ENCODE results near the gene TUB. TPM values are rescaled to one million over a fixed set of nuclear protein-coding genes. Genes with fewer than 3 reads are reported as not detected.

Gene TUB
- total RNA-seq, 2 experiments from 2014 or later = 0.67 to 0.69 TPM

GRCh38 chr11:8036986-8037385 lies 44.0 kb upstream of the TUB start:
- H3K4me3 Mint-ChIP-seq = no peak overlapping the region

DNA sequence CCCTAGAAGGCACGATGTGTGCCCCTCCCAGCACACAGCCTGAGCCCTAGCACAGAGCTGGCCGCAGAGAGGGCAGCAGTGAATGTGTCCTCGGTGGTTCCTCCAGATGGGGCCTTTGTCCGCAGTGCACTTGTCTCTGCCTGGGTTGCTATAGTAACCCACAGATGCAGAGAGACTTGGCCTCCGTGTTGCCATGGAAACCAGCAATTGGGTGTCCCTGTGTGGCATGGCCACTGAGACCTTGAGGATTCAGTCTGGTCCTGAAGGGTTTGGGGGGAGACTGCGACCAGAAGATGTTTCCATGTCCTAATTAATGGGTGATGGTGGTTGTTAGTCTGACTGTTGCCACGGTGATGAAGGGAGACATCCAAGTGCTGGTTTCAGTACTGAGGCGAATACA lies 42.6 kb upstream of the TUB start:
- intact Hi-C loops (cut with micrococcal nuclease) = no loop called here
- DNase-seq = no peak
- Mint-ChIP-seq H3K27ac (no peak overlapping the region), H3K4me1 (ENCODE audit: low read depth) (peaks cover 2% of the 10 kb centered on the region), H3K36me3 (ENCODE audit: low read depth) (no peaks in the 10 kb centered on the region), H3K4me3 (no peak overlapping the region), H3K9me3 (no peaks in the 10 kb centered on the region), H3K27me3 (ENCODE audit: low read depth) (peaks cover 17% of the 10 kb centered on the region)
- CTCF ChIA-PET = interaction anchor here (5.8 to 6.3 kb wide), 2 partner anchors 52 to 61 kb away, joined by 69 to 92 read pairs; no protein-coding TSS in a partner anchor

More at GRCh38 chr11:8036986-8037385, 44.0 kb upstream of the TUB start:
- Mint-ChIP-seq H3K4me1 (ENCODE audit: low read depth) (peaks cover 4% of the 10 kb centered on the region), H3K27me3 (ENCODE audit: low read depth) (peaks cover 25% of the 10 kb centered on the region), H3K36me3 (ENCODE audit: low read depth) (no peaks in the 10 kb centered on the region), H3K27ac (no peak overlapping the region), H3K9me3 (no peaks in the 10 kb centered on the region)
- DNase-seq = no peak
- CTCF ChIA-PET = interaction anchor here (0.6 to 6.3 kb wide), 5 partner anchors 12 to 63 kb away, joined by 3 to 92 read pairs (median 7); no protein-coding TSS in a partner anchor
- intact Hi-C loops (cut with micrococcal nuclease) = no loop called here

DNA sequence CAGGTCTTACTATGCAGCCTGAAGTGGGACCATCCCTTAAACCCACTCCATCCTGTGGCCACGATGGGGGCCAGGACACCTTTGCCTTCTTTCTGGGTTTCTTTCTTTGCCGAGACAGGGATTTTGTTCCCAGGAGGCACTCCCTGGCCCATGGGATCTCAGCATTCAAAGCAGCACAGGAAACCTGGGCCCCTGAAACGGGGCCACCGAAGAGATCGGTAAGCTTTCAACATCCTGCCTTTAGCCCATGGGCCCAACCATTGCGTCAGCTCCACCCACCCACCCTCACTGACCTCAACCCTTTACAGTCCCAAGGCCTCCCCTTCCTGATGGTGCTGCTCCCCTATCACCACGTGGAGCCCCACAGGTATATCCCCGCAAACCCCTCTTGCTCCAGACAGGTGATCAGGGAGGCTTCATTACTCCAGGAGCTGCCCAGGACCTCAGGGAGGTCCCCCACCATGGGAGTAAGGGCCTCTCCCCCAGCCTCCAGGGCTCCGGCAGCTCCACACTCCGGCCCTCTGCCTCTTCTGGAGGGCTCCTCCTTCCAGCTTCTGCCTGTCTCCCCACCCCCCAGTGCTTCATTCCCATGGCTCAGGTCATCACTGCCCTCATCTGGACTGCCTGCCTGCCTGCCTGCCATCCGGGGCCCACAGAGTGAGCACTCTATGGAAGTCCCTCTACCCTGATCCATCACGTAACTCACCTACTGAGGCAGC lies 42.0 kb upstream of the TUB start:
- no peak overlapping the region for H3K4me3 Mint-ChIP-seq
- H3K27me3 Mint-ChIP-seq (ENCODE audit: low read depth) = peaks cover 13% of the 10 kb centered on the region
- DNase-seq = no peak
- H3K27ac Mint-ChIP-seq = no peak overlapping the region
- intact Hi-C loops (cut with micrococcal nuclease) = no loop called here
- no peaks in the 10 kb centered on the region for H3K36me3 Mint-ChIP-seq (ENCODE audit: low read depth)
- CTCF ChIA-PET = interaction anchor here (2.0 to 6.3 kb wide), 2 partner anchors 51 to 60 kb away, joined by 6 to 69 read pairs; no protein-coding TSS in a partner anchor
- H3K4me1 Mint-ChIP-seq (ENCODE audit: low read depth) = no peaks in the 10 kb centered on the region
- no peaks in the 10 kb centered on the region for H3K9me3 Mint-ChIP-seq

DNA sequence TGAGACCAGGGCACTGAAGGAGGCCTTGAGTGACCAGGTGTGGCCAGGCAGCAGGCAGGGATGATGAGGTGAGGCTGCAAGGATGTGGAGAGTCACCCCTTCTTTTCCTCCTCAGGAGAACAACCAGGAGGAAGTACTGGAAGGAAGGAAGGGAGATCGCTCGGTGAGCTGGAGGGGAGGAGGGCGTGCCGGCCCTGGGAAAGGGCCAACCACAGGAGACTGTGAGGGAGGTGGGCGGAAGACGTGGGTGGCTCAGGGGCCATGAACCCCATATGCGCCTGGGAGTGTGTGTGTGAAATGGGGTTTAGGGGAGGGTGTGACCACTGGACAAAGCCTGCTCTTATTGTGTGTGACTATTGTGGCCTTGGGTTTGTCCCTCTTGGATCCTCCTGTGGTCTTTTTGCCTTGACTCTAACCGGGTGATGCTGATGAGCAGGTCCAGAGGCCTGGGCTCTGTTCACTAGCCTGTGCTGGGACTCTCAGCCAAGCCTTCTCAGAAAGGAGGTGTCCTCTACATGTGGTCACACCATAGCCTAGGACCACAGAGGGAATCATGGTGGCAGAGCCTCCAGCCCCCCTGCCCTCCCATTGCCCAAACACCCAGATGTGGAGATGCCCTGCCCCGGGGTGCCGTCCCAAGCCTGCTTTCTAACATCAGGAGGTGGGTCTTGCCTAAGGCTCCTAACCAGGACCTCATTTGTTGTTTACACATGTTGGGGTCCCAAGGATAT lies 41.3 kb upstream of the TUB start:
- Mint-ChIP-seq H3K27ac (no peak overlapping the region), H3K36me3 (ENCODE audit: low read depth) (no peaks in the 10 kb centered on the region), H3K4me3 (no peak overlapping the region), H3K27me3 (ENCODE audit: low read depth) (peaks cover 15% of the 10 kb centered on the region), H3K4me1 (ENCODE audit: low read depth) (no peaks in the 10 kb centered on the region), H3K9me3 (no peaks in the 10 kb centered on the region)
- CTCF ChIA-PET = interaction anchor here (1.0 to 2.0 kb wide), 2 partner anchors 33 to 59 kb away, joined by 3 to 6 read pairs; no protein-coding TSS in a partner anchor
- DNase-seq = no peak
- intact Hi-C loops (cut with micrococcal nuclease) = no loop called here

DNA sequence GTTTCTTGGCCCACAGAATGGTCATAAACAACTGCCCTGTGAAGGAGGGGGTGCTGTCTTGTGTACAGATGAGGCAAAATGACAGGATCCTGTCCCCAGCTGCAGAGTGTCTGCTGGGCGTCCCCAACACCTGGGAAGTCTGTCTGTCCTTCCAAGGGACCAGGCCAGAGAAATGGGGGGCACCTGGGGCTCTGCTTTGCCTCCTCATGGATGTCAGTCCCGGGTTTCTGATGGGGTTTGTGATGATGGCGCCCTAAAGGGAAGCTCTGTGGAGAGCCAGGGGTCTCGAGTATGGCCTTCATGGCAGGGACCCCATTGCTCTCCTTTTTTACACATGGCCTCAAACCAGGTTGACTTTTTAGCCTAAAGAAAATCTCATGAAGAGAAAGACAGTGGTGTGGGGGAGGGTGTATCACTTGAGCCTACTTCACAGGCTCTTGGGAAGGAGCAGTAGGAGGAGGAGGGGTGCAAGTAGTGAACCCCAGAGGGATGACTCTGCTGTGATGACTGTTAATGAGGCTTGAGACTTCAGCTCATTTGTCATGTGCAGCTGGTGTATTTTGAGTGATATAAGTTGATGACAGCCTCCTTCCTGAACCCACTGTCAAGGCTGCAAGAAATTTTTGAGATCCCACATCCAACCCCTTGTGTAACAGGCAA lies 40.6 kb upstream of the TUB start:
- no peak for DNase-seq
- Mint-ChIP-seq H3K27me3 (ENCODE audit: low read depth) (peaks cover 15% of the 10 kb centered on the region), H3K4me1 (ENCODE audit: low read depth) (no peaks in the 10 kb centered on the region), H3K9me3 (no peaks in the 10 kb centered on the region), H3K4me3 (no peak overlapping the region), H3K36me3 (ENCODE audit: low read depth) (no peaks in the 10 kb centered on the region), H3K27ac (no peak overlapping the region)
- CTCF ChIA-PET = interaction anchor here (1.0 to 2.0 kb wide), 2 partner anchors 34 to 59 kb away, joined by 3 to 6 read pairs; no protein-coding TSS in a partner anchor
- intact Hi-C loops (cut with micrococcal nuclease) = no loop called here

- no peak overlapping the region for H3K27ac Mint-ChIP-seq
- peaks cover 15% of the 10 kb centered on the region for H3K27me3 Mint-ChIP-seq (ENCODE audit: low read depth)
Observed at GRCh38 chr11:8040921-8041285, 40.1 kb upstream of the TUB start.

DNA sequence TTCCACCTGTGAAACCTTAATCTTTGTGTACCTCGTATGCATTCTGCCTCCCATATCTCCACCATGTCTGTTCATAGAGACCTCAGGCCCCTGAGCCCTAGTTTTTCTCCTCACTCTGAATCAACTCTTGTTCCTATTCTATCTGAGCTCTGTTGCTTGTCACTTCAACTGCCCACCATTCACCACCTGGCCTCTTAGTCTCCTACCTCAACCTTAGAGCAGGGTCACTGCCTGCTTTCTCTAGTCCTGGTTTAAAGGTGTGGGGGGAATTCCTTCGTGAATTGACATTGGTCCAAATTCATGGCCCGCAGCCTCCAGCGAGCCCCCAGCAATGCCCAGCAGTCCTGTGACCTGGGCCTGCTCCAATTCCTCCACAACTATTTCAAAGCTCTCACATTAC lies 39.4 kb upstream of the TUB start:
- no peaks in the 10 kb centered on the region for H3K9me3 Mint-ChIP-seq
- no peaks in the 10 kb centered on the region for H3K36me3 Mint-ChIP-seq (ENCODE audit: low read depth)
- no peak for DNase-seq
- CTCF ChIA-PET = no interaction called here
- H3K4me1 Mint-ChIP-seq (ENCODE audit: low read depth) = no peaks in the 10 kb centered on the region
- H3K27ac Mint-ChIP-seq = no peak overlapping the region
- intact Hi-C loops (cut with micrococcal nuclease) = no loop called here
- H3K27me3 Mint-ChIP-seq (ENCODE audit: low read depth) = peaks cover 17% of the 10 kb centered on the region
- H3K4me3 Mint-ChIP-seq = no peak overlapping the region

More at GRCh38 chr11:8040921-8041285, 40.1 kb upstream of the TUB start:
- H3K9me3 Mint-ChIP-seq = no peaks in the 10 kb centered on the region
- CTCF ChIA-PET = interaction anchor here (1.0 kb wide), 1 partner anchor 35 kb away, joined by 3 read pairs; no protein-coding TSS in a partner anchor
- DNase-seq = no peak
- no peaks in the 10 kb centered on the region for H3K4me1 Mint-ChIP-seq (ENCODE audit: low read depth)
- intact Hi-C loops (cut with micrococcal nuclease) = no loop called here
- H3K4me3 Mint-ChIP-seq = no peak overlapping the region
- no peaks in the 10 kb centered on the region for H3K36me3 Mint-ChIP-seq (ENCODE audit: low read depth)

- CTCF ChIA-PET = interaction anchor here (0.8 to 1.3 kb wide), 3 partner anchors 10 to 22 kb away, joined by 3 to 4 read pairs (median 4); no protein-coding TSS in a partner anchor
- Mint-ChIP-seq H3K9me3 (no peaks in the 10 kb centered on the region), H3K27ac (no peak overlapping the region), H3K4me1 (ENCODE audit: low read depth) (no peaks in the 10 kb centered on the region), H3K27me3 (ENCODE audit: low read depth) (peaks cover 17% of the 10 kb centered on the region), H3K36me3 (ENCODE audit: low read depth) (no peaks in the 10 kb centered on the region), H3K4me3 (no peak overlapping the region)
- no peak for DNase-seq
- intact Hi-C loops (cut with micrococcal nuclease) = no loop called here
Observed at GRCh38 chr11:8043756-8044155, 37.3 kb upstream of the TUB start.

DNA sequence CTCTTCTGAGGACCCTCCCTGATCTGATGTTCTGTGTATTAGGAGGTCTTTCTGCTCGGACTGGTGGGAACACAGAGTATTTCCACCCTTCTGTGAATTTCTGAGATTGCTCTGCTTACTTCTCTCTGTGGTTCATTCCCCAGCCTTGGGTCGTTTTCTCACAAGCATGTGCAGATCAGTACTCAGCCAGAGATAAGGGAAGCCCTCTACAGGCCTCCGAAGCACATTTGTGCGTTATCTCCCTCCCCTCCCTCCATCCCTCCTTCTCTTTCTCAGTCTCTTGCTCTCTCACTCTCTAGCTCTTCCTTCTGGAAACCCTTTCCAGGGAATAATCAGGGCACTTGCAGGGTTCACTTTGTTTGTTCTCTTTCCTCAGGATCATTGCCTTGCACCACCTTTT lies 35.2 kb upstream of the TUB start:
- intact Hi-C loops (cut with micrococcal nuclease) = no loop called here
- Mint-ChIP-seq H3K4me3 (no peak overlapping the region), H3K4me1 (ENCODE audit: low read depth) (no peaks in the 10 kb centered on the region), H3K27me3 (ENCODE audit: low read depth) (peaks cover 16% of the 10 kb centered on the region), H3K9me3 (no peaks in the 10 kb centered on the region), H3K27ac (no peak overlapping the region), H3K36me3 (ENCODE audit: low read depth) (no peaks in the 10 kb centered on the region)
- CTCF ChIA-PET = no interaction called here
- no peak for DNase-seq

GRCh38 chr11:8047382-8047781 lies 33.6 kb upstream of the TUB start:
- H3K27me3 Mint-ChIP-seq (ENCODE audit: low read depth) = peaks cover 12% of the 10 kb centered on the region
- no peak overlapping the region for H3K27ac Mint-ChIP-seq
- intact Hi-C loops (cut with micrococcal nuclease) = no loop called here
- no peaks in the 10 kb centered on the region for H3K36me3 Mint-ChIP-seq (ENCODE audit: low read depth)
- H3K9me3 Mint-ChIP-seq = no peaks in the 10 kb centered on the region
- CTCF ChIA-PET = interaction anchor here (1.1 kb wide), 1 partner anchor 14 kb away, joined by 3 read pairs; no protein-coding TSS in a partner anchor
- H3K4me1 Mint-ChIP-seq (ENCODE audit: low read depth) = no peaks in the 10 kb centered on the region
- no peak overlapping the region for H3K4me3 Mint-ChIP-seq
- no peak for DNase-seq

GRCh38 chr11:8049084-8049483 lies 31.9 kb upstream of the TUB start:
- DNase-seq = no peak
- H3K27me3 Mint-ChIP-seq (ENCODE audit: low read depth) = peaks cover 12% of the 10 kb centered on the region
- no peak overlapping the region for H3K4me3 Mint-ChIP-seq
- no peaks in the 10 kb centered on the region for H3K9me3 Mint-ChIP-seq
- no peak overlapping the region for H3K27ac Mint-ChIP-seq
- H3K36me3 Mint-ChIP-seq (ENCODE audit: low read depth) = no peaks in the 10 kb centered on the region
- CTCF ChIA-PET = interaction anchor here (0.5 to 1.3 kb wide), 4 partner anchors 13 to 1102 kb away, joined by 3 to 4 read pairs (median 3); no protein-coding TSS in a partner anchor
- intact Hi-C loops (cut with micrococcal nuclease) = no loop called here
- H3K4me1 Mint-ChIP-seq (ENCODE audit: low read depth) = no peaks in the 10 kb centered on the region
